Ascending aorta (tissue), 2 donors: ENCODE data around the gene RTP4. TPM values are rescaled to one million over a fixed set of nuclear protein-coding genes. Genes with fewer than 3 reads are reported as not detected.
"Not testable (repeated sequence)": the region's sequence is repeated elsewhere in the genome, so short reads cannot be mapped to it uniquely, and the experiment has no call there.

Source experiments
- DNase-seq, 2 donors: peaks; one replicate each; pipeline ENCODE4 v3.0.0-alpha.2; 2019; ENCODE audit warnings: low spot score in 2 of 2
- H3K27ac ChIP-seq, 2 donors: fragments of 200-600 bp; sonication (generic); one replicate each; pipeline ENCODE4 v1.5.1; 2016 to 2017; ENCODE audit warnings: mild to moderate bottlenecking in 1 of 2
- H3K27me3 ChIP-seq: fragments of 200-600 bp; sonication (generic); one replicate; pipeline ENCODE4 v1.5.1; 2017
- H3K36me3 ChIP-seq, 2 donors: fragments of 200-600 bp; sonication (generic); one replicate each; pipeline ENCODE4 v1.5.1; 2016
- H3K4me1 ChIP-seq, 2 donors: fragments of 200-600 bp; sonication (generic); one replicate each; pipeline ENCODE4 v1.5.1; 2016 to 2017; ENCODE audit warnings: mild to moderate bottlenecking in 1 of 2
- H3K4me3 ChIP-seq, 2 donors: fragments of 200-600 bp; sonication (generic); one replicate each; pipeline ENCODE4 v1.5.1; 2016 to 2017; ENCODE audit warnings: mild to moderate bottlenecking in 1 of 2
- H3K9me3 ChIP-seq, 2 donors: fragments of 200-600 bp; sonication (generic); one replicate each; pipeline ENCODE4 v1.5.1; 2016
- CTCF ChIP-seq, 3 experiments: fragments of 200-600 bp in 2 of 3; fragments of 450-650 bp in 1 of 3; sonication (generic) in 2 of 3; IDR thresholded peaks; one replicate each; pipeline ENCODE4 v1.5.1; 2016 to 2019; ENCODE audit warnings: antibody characterized with exemption in 3 of 3, mild to moderate bottlenecking in 1 of 3, moderate library complexity in 1 of 3
- intact Hi-C: fragments of 100-400 bp; cut with DNase I; formaldehyde crosslinking; loops from one replicate; pipeline ENCODE4 v1.15.1; 2023
- total RNA-seq: library from RNA; depleted of rRNA; stranded (reverse); fragments of >200 nt; gene quantifications from one replicate; pipeline ENCODE4 v1.1.0, GENCODE V29; 2016

The RTP4 gene
- total RNA-seq, 1 donor from 2014 or later = not detected

- H3K9me3 ChIP-seq = no peaks in the 10 kb centered on the region
- intact Hi-C loops = no loop called here
- no peak overlapping the region for H3K4me3 ChIP-seq
- H3K27me3 ChIP-seq = no peaks in the 10 kb centered on the region
- no peak for TF ChIP-seq CTCF (IDR thresholded peaks at IDR 0.05)
- no peaks in the 10 kb centered on the region for H3K36me3 ChIP-seq
- no peak overlapping the region for H3K27ac ChIP-seq
- H3K4me1 ChIP-seq = no peaks in the 10 kb centered on the region
- DNase-seq = no peak
Measured at GRCh38 chr3:187396661-187397060, 28.5 kb downstream of the RTP4 start.

GRCh38 chr3:187398955-187399354 is 30.8 kb downstream of the RTP4 start:
- H3K27ac ChIP-seq = no peak overlapping the region
- no peaks in the 10 kb centered on the region for H3K36me3 ChIP-seq
- TF ChIP-seq CTCF (IDR thresholded peaks at IDR 0.05) = no peak
- H3K4me1 ChIP-seq = peaks cover 0 to 6% of the 10 kb centered on the region in 2 donors
- no peaks in the 10 kb centered on the region for H3K27me3 ChIP-seq
- H3K4me3 ChIP-seq = no peak overlapping the region
- H3K9me3 ChIP-seq = no peaks in the 10 kb centered on the region
- intact Hi-C loops = no loop called here
- no peak for DNase-seq

GRCh38 chr3:187400756-187401155 is 32.6 kb downstream of the RTP4 start:
- intact Hi-C loops = no loop called here
- peaks cover 0 to 8% of the 10 kb centered on the region in 2 donors for H3K4me1 ChIP-seq
- no peak overlapping the region for H3K4me3 ChIP-seq
- no peaks in the 10 kb centered on the region for H3K36me3 ChIP-seq
- no peaks in the 10 kb centered on the region for H3K27me3 ChIP-seq
- no peak overlapping the region for H3K27ac ChIP-seq
- H3K9me3 ChIP-seq = no peaks in the 10 kb centered on the region
- DNase-seq = no peak
- no peak for TF ChIP-seq CTCF (IDR thresholded peaks at IDR 0.05)

DNA sequence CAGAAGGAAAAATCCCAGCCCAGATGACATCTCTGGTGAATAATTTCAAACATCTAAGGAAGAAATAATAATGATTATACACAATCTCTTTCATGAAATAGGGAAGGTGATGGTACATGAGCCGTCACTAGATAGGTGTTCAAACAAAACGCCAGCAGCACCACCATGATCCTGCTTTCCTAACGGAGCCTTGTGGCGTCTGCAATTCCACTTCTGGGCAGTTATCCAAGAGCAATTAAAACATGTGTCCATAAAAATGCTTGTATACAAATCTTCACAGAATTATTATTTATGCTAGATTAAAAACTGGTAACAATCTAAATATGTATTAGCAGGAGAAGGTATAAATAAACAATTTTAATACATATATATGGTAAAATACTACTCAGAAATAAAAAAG is 33.7 kb downstream of the RTP4 start:
- H3K9me3 ChIP-seq = no peaks in the 10 kb centered on the region
- intact Hi-C loops = no loop called here
- no peak for DNase-seq
- peaks cover 0 to 8% of the 10 kb centered on the region in 2 donors for H3K4me1 ChIP-seq
- H3K36me3 ChIP-seq = no peaks in the 10 kb centered on the region
- no peaks in the 10 kb centered on the region for H3K27me3 ChIP-seq
- no peak overlapping the region for H3K27ac ChIP-seq
- TF ChIP-seq CTCF (IDR thresholded peaks at IDR 0.05) = no peak
- H3K4me3 ChIP-seq = no peak overlapping the region

DNA sequence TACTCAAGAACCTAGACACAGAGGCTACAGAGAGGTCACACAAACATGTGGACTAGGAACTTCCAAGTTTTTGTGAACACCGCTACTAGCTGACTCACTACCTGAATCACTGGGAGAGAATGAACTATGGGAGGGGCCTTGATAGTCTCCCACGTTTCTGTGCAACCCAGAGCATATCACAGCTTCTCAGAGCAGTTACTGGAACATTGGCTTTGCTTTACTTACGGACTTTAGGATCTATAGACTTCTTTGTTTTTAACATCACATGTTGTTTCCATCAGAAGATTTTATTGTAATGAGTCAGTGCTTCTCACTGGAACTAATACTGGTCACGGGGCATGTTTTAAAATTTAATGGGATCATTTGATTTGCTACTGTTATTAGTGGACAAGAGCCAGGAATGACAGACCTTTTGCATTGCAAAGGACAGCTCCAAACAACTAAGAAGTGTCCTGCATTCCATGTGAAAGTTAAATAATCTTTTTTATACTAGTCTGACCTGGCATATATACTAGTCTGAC is 35.6 kb downstream of the RTP4 start:
- DNase-seq = peak in 1 of 2 donors; percentile 64
- Histone ChIP-seq H3K27ac (peak overlapping the region in 1 of 2 donors; percentile 29), H3K9me3 (no peaks in the 10 kb centered on the region), H3K36me3 (no peaks in the 10 kb centered on the region), H3K4me1 (peaks cover 0 to 8% of the 10 kb centered on the region in 2 donors), H3K4me3 (no peak overlapping the region), H3K27me3 (no peaks in the 10 kb centered on the region)
- no peak for TF ChIP-seq CTCF (IDR thresholded peaks at IDR 0.05)
- intact Hi-C loops = no loop called here

GRCh38 chr3:187406927-187407326 is 38.7 kb downstream of the RTP4 start:
- Histone ChIP-seq H3K36me3 (no peaks in the 10 kb centered on the region), H3K4me1 (peaks cover 0 to 8% of the 10 kb centered on the region in 2 donors), H3K4me3 (no peak overlapping the region), H3K27ac (no peak overlapping the region), H3K9me3 (no peaks in the 10 kb centered on the region), H3K27me3 (no peaks in the 10 kb centered on the region)
- intact Hi-C loops = no loop called here
- TF ChIP-seq CTCF (IDR thresholded peaks at IDR 0.05) = no peak
- no peak for DNase-seq

- H3K9me3 ChIP-seq, H3K4me1 ChIP-seq, H3K4me3 ChIP-seq, H3K27me3 ChIP-seq, intact Hi-C loops, DNase-seq, H3K36me3 ChIP-seq, H3K27ac ChIP-seq: not testable (repeated sequence)
Measured at GRCh38 chr3:187411991-187412781, 44.0 kb downstream of the RTP4 start.
